Body of pancreas (tissue), 4 donors: ENCODE data around the gene LGALS4.

Experiments used
- POLR2A ChIP-seq, 3 donors: fragments of 450-650 bp; IDR thresholded peaks; one replicate each; pipeline ENCODE4 v1.6.1; 2016; ENCODE audit warnings: antibody characterized with exemption in 3 of 3, mild to moderate bottlenecking in 2 of 3
- TF ChIP-seq, protein P1 (sequence below), 7 experiments: fragments of 450-650 bp in 4 of 7; fragments of 200-600 bp in 3 of 7; sonication (generic) in 3 of 7; IDR thresholded peaks; one replicate each; pipeline ENCODE4 v1.5.1; 2016 to 2019; ENCODE audit warnings: antibody characterized with exemption in 7 of 7

DNA sequence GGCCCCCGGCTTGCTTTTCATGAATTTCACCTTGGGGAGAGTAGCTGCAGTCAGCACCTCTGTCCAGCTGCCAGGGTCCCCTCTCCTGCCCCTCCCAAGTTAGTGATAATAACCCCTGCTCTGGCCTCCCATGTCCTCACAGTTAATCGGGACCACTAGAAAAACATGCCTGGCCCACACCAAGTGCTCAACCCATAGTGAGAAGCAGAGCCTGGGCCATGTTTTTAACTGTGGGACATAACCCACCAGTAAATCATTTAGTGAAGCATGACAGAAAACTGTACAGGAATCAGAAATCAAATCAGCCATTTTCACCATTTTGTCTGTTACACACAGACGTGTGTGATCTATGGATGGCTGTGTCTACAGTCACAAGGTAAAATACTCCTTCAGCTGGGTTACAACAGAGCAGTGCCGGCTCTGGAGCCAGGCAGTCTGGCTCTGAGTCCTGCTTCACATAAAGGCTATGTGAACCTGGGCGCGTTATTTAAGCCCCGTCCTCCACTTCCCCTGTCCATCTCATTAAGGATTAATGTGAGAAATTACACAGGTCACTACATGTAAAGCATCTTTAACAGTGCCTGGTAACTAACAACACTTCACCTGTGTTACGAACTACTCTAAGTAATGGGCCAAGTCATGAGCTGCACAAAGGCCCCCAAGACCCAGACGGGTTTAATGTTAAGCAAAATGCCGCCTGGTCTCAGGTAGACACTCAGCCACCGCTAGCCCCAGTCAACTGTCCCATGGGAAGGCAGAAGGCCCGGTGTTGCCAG, 26.4 kb upstream of the LGALS4 start:
- no peak for TF ChIP-seq POLR2A (IDR thresholded peaks at IDR 0.05)
- TF ChIP-seq, protein P1, sequence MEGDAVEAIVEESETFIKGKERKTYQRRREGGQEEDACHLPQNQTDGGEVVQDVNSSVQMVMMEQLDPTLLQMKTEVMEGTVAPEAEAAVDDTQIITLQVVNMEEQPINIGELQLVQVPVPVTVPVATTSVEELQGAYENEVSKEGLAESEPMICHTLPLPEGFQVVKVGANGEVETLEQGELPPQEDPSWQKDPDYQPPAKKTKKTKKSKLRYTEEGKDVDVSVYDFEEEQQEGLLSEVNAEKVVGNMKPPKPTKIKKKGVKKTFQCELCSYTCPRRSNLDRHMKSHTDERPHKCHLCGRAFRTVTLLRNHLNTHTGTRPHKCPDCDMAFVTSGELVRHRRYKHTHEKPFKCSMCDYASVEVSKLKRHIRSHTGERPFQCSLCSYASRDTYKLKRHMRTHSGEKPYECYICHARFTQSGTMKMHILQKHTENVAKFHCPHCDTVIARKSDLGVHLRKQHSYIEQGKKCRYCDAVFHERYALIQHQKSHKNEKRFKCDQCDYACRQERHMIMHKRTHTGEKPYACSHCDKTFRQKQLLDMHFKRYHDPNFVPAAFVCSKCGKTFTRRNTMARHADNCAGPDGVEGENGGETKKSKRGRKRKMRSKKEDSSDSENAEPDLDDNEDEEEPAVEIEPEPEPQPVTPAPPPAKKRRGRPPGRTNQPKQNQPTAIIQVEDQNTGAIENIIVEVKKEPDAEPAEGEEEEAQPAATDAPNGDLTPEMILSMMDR (IDR thresholded peaks at IDR 0.05): no peak
